ENCODE results near the gene DSP.

Gene DSP

DNA sequence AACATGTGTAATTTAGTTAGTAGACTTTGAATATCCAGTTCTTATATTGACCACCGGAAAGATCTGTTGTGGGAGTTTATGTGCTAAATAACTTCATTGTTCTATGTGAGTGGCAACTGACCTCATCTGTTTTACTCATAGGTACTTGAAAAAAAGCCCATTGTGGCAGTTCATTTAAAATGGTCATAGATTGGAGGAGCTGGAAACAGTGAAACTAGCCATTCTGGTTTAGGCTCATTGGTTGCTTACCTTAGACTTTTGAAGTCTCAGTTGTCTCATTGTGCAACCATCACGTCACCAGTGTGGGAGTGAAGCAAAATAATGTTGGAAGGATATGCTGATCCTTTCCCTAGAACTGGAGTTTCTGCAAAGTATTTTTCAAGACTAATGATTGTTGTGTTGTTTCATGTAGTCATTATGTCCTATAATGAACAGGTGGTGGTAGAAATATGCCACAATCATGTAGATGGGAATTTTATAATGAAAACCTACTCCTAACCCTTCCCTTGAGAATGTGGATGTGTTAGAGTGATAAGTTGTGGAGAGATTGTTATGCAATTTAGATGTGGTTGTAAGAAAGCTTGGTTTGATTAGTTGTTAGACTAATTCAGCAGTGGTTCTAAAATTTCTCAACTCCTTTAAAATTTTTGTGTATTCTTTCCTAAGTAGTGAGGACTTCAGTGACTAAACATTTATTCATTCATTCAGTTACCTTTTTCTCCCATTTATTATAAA is 18.3 kb downstream of the DSP start:
- in situ Hi-C loops (cut with MboI; ENCODE audit: low sequenced_read_pairs): no loop called here

DNA sequence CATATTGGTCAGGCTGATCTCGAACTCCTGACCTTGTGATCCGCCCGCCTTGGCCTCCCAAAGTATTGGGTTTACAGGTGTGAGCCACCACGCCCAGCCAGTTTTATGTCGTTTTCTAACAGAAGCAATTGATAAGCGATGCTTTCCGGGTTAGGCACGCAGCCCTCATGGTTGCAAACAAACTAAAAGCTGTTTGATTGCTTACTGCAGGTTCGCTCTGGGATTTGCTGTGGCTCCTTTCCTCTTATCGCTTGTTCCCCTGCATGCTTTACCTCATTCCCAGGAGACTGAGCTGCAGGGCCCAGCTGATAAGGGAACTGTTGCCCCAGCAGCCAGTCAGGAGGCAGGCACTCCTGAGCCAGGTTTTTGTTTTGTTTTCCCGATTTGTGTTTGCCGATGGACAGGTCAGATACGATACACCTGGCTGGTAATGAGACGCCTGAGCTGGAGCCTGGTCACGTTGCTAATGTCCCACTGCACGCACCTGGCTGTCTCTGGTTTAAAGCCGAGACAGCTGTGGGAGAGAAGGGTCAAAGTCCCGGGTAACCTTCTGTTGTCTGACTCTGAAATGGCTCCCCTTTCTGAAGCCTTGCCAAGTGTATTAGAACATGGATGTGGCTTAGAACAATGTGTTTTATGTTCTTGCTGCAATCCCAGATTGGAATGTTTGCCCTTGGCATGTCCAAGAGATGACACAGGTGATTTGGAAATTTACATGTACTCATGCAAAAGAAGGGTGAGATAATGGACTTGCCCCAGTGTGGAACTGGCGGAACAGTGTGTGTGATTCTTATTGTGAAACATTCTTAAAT is 19.9 kb downstream of the DSP start:
- in situ Hi-C loops (cut with MboI; ENCODE audit: low sequenced_read_pairs): no loop called here

DNA sequence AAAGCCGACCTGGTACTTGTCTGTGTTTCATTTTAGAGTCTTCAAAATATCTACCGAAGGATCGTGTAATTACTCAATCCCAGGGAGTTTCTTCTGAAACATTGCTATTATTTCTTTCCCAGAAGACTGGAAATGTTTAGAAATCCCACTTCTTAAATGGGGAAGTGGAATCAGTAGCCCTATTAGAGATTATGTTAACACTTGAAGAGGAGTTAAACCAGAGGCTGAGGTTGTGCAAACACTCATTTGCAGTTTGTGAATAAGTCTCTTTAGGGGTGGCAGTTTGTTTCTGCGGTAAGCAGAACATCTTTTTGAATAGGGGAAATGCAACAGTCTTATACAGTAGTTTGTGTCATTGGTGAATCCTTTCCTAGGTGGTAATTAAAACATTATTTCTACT is 21.3 kb downstream of the DSP start:
- in situ Hi-C loops (cut with MboI; ENCODE audit: low sequenced_read_pairs): no loop called here

DNA sequence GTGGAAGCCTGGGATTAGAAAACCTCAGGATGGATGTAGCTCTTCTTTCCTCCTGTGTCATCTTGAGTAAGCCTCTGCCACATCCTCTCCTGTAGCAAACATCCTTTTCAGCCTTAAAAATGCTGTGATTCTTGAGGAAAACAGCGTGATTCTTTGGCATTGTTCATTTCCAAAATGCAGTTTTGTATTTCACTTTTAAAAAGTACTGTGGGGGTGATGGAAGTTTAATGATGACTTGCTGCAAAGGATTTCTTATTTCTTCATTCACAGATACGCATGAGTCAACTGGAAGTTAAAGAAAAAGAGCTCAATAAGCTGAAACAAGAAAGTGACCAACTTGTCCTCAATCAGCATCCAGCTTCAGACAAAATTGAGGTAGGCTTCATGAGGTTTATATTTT is 24.6 kb downstream of the DSP start:
- in situ Hi-C loops (cut with MboI; ENCODE audit: low sequenced_read_pairs): no loop called here

DNA sequence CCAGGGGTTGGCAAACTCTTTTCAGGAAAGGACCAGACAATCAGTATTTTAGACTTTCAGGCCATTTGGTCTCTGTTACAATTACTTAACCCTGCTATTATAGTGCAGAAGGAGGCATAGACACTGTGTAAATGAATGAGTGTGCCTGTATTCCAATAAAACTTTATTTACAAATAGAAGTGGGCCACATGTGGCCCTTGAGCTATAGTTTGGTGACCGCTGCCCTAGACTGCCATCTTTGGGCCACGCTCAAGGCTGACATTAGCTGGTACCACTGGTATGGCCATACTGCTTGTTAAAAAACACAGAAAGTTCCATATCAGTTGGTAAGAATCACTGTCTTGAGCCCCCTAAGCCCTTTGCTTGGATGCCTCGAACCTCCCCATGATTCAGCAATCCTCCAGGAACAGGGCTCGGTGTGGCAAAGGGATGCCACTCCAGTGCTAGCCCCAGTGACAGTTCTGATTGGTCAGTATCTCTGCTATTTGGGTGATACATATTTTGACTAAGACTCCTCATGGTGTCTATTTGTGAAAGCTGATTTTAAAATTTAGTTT is 25.2 kb downstream of the DSP start:
- in situ Hi-C loops (cut with MboI; ENCODE audit: low sequenced_read_pairs): no loop called here

DNA sequence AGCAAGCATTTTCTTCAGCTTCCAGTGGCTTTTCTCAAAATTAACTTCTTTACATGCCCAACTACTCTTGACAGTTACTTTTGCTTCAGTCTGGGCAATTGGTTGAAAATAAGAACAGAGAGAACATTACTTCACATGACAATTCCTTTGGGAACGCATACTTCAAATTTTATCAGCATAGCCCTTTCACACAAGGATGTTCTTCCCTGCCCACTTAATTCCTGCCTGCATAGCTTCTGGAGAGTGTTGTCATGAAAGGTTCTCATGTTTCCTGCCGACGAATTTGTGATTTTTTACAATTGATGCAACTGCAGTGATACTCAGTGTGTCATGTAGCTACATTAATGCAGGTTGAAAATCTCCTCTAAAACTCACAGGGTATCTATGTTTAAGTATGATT is 26.6 kb downstream of the DSP start:
- in situ Hi-C loops (cut with MboI; ENCODE audit: low sequenced_read_pairs): no loop called here

DNA sequence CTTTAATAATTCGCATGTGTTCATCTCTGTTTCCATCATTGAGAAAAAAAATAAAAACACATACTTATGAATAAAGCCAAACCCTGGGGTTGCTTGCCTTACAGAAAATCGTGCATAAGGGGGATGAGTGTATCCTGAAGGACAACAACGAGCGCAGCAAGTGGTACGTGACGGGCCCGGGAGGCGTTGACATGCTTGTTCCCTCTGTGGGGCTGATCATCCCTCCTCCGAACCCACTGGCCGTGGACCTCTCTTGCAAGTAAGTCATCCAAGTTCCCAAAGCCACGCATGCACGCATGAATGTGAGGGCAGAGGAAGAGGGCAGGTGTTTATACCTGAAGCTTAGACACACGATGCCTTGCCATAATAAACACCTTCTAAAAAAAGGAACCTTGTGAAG is 27.6 kb downstream of the DSP start:
- in situ Hi-C loops (cut with MboI; ENCODE audit: low sequenced_read_pairs): no loop called here

DNA sequence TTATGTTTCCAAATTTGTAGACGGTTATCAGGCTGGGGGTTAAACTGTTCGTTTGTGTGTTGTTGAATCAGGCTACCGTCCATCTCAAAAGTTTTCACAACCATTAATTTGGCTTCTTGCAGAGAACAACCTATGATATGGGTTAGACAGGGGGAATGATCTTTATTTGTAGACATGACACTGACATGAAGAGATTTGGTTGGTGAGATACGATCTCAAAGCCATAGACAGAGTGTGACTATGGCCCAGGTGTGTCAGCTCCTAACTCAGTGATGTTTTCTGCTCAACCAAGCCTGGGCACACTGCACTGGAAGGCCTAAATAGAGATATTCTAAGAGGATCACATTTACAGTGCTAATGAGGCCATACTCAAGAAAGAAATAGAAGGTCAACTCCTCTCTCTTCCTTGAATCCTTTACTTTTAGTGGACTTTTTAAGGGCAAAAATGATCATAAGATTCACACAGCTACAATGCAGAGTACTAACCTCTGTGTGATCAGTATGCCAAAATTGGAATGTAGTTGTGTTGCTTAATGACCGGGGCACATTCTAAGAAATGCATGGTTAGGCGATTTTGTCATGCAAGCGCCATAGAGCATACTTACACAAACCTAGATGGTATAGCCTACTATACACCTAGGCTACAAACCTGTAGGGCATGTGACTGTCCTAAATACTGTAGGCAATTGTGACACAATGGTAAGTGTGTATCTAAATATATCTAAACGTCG is 30.9 kb downstream of the DSP start:
- in situ Hi-C loops (cut with MboI; ENCODE audit: low sequenced_read_pairs): no loop called here

DNA sequence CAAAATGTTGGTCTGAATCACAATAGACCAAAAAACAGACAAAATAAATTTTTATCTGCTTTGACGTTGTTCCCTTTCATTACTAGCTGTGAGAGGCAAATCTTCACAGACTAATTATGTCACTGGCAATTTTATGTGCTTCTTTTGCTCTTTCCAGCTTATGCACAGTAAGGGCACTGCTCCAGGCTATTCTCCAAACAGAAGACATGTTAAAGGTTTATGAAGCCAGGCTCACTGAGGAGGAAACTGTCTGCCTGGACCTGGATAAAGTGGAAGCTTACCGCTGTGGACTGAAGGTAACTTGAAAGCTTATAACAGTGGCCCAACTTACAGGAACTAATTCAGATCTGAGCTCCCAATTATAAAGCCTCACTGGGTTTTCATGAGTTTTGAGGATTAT is 33.0 kb downstream of the DSP start:
- in situ Hi-C loops (cut with MboI; ENCODE audit: low sequenced_read_pairs): no loop called here

DNA sequence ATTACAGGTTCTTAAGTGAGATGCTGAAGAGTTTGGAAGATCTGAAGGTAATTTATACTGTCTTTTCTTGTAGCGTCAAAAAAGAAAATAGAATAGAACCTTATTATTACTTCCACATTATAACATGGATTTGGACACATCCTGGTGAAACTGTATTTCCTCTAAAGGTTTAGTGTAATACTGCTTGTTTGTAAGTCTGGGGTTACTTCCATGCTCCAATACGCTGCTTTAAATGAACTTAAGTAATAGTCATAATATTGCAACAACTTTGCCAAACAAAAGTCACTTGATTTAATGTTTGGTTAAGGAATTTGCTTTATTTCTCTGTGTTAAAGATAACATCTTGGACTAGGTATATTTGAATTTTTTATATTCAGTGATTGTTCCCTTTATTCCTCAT is 37.0 kb downstream of the DSP start:
- in situ Hi-C loops (cut with MboI; ENCODE audit: low sequenced_read_pairs): no loop called here

DNA sequence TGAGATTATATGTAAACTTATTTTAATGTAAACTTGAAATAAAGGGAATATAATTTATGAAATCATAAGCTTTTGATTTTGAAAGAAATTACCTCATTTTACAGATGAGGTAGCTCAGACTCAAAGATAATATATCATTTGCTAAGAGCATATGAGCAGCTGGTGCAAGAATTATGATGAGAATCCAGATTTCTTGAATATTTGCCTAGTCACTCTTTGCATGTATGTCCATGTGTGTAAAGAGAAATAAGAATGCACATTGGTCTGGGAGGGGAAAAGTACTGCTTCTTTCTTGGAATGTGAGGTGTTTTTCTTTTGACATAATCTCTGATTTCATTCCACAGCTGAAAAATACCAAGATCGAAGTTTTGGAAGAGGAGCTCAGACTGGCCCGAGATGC is 37.5 kb downstream of the DSP start:
- in situ Hi-C loops (cut with MboI; ENCODE audit: low sequenced_read_pairs): no loop called here

DNA sequence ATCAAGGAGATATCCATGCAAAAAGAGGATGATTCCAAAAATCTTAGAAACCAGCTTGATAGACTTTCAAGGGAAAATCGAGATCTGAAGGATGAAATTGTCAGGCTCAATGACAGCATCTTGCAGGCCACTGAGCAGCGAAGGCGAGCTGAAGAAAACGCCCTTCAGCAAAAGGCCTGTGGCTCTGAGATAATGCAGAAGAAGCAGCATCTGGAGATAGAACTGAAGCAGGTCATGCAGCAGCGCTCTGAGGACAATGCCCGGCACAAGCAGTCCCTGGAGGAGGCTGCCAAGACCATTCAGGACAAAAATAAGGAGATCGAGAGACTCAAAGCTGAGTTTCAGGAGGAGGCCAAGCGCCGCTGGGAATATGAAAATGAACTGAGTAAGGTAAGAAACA is 38.4 kb downstream of the DSP start:
- in situ Hi-C loops (cut with MboI; ENCODE audit: low sequenced_read_pairs): no loop called here

DNA sequence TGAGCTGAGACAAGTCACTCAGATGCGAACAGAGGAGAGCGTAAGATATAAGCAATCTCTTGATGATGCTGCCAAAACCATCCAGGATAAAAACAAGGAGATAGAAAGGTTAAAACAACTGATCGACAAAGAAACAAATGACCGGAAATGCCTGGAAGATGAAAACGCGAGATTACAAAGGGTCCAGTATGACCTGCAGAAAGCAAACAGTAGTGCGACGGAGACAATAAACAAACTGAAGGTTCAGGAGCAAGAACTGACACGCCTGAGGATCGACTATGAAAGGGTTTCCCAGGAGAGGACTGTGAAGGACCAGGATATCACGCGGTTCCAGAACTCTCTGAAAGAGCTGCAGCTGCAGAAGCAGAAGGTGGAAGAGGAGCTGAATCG is 39.1 kb downstream of the DSP start:
- in situ Hi-C loops (cut with MboI; ENCODE audit: low sequenced_read_pairs): no loop called here

DNA sequence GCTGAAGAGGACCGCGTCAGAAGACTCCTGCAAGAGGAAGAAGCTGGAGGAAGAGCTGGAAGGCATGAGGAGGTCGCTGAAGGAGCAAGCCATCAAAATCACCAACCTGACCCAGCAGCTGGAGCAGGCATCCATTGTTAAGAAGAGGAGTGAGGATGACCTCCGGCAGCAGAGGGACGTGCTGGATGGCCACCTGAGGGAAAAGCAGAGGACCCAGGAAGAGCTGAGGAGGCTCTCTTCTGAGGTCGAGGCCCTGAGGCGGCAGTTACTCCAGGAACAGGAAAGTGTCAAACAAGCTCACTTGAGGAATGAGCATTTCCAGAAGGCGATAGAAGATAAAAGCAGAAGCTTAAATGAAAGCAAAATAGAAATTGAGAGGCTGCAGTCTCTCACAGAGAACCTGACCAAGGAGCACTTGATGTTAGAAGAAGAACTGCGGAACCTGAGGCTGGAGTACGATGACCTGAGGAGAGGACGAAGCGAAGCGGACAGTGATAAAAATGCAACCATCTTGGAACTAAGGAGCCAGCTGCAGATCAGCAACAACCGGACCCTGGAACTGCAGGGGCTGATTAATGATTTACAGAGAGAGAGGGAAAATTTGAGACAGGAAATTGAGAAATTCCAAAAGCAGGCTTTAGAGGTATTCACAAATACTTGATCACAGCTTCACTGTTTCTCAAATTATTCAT is 39.6 kb downstream of the DSP start:
- in situ Hi-C loops (cut with MboI; ENCODE audit: low sequenced_read_pairs): no loop called here

DNA sequence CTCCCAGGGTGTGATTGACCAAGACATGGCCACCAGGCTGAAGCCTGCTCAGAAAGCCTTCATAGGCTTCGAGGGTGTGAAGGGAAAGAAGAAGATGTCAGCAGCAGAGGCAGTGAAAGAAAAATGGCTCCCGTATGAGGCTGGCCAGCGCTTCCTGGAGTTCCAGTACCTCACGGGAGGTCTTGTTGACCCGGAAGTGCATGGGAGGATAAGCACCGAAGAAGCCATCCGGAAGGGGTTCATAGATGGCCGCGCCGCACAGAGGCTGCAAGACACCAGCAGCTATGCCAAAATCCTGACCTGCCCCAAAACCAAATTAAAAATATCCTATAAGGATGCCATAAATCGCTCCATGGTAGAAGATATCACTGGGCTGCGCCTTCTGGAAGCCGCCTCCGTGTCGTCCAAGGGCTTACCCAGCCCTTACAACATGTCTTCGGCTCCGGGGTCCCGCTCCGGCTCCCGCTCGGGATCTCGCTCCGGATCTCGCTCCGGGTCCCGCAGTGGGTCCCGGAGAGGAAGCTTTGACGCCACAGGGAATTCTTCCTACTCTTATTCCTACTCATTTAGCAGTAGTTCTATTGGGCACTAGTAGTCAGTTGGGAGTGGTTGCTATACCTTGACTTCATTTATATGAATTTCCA is 43.9 kb downstream of the DSP start:
- in situ Hi-C loops (cut with MboI; ENCODE audit: low sequenced_read_pairs): no loop called here

DNA sequence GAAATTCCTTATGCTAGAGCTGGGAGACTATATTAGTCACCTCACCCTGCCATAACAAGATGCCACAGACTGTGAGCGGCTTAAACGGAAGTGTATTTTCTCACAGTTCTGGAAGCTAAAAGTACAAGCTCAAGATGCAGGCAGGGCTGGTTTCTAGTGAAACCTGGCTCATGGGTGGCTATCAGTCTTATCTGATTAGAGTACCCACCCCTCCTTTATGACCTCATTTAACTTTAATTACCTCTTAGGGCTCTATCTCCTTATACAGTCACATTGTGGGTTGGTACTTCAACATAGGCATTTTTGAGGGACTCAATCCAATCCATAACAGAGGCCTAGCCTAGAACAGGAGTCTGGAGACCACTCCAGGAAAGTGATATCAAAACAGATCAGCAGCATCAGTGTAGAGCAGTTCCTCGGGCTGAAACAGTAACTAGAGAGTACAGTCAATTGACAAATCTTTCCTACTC is 46.2 kb downstream of the DSP start:
- in situ Hi-C loops (cut with MboI; ENCODE audit: low sequenced_read_pairs): no loop called here

DNA sequence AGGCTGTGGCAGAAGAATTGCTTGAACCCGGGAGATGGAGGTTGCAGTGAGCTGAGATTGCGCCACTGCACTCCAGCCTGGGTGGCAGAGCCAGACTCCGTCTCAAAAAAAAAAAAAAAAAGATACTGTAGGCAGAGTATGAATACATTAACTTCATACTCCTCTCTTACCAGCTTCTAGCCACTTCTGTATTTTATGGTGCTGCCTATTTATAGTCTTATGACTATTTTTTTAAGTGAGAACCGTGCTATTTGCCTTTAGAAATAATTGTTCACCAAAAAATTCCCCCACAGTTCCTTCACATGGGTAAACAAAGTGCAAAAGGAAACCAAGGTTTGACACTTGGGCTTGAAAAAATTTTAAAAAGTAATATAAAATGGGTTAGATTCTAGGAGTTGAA is 47.0 kb downstream of the DSP start:
- in situ Hi-C loops (cut with MboI; ENCODE audit: low sequenced_read_pairs): no loop called here

DNA sequence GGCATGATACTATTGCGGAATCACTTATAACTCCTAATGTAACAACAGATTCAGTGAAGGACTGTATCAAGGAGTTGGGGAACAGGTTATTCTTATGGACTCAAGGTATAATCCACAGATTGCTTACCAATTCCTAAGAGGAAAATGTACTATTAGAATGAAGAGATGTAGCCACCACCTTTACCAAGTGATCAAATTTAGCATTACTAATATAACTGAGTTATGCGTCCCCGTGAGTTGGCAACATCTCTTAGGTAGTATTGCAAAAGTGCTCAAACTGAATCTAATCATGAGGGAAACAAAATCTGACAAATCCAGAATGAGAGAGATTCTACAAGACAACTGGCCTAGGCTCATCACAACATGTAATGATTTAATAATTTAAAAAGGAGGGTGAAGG is 47.8 kb downstream of the DSP start:
- in situ Hi-C loops (cut with MboI; ENCODE audit: low sequenced_read_pairs): no loop called here

DNA sequence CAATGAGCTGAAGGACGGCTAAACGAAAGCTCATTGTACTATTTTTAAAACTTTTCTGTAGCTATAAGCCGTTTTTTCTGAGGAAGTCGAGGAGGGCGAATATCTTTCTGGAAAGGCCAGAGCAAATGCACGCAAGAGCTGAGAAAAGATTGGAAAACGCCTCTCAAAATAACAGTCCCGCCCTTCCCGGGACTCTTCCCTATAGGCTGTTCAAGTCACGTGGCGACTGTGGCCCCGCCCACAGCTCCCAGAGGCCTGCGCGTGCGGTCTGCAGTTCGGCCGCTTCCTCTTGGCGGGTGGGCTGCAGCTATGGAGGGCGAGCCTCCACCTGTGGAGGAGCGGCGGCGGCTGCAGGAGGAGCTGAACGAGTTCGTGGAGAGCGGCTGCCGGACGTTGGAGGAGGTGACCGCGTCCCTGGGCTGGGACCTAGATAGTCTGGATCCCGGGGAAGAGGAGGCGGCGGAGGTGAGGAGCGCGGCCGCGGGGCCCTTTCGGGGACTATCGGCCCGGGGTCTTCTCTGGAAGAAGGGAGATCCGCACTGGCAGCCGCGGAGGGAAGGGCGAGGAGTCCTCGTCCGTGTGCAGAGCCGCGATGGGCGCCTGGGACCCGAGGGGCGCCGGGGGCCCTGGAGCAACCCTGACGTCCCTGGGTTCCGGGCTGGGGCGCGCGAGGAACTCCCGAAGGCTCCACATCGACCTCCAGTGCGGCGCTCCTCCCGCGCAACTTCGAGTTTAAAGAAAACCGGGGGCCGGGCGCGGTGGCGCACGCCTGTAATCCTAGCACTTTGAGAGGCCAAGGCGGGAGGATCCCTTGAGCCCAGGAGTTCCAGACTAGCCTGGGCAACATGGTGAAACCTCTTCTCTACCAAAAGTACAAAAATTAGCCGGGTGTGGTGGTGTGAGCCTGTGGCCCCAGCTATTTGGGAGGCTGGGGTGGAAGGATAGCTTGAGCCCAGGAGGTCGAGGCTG is 48.8 kb downstream of the DSP start, which contains the start of gene SNRNP48:
TSS of gene SNRNP48 (plus strand) at position 250 of the 969 bp plus-strand sequence. CDS start at position 310, 60 bp downstream.
- in situ Hi-C loops (cut with MboI; ENCODE audit: low sequenced_read_pairs): no loop called here

All from hTERT RPE-1 (cell line).